Upper lobe of left lung (tissue), 6 donors: ENCODE measurements around the gene CA5A. TPM values are rescaled to one million over a fixed set of nuclear protein-coding genes. Genes with fewer than 3 reads are reported as not detected.

Experiments
- ATAC-seq, 2 donors: fragments of 200-7000 bp; cut with Tn5 transposase; one replicate each; pipeline ENCODE4 v1.9.1; 2022; ENCODE audit warnings: mild to moderate bottlenecking in 2 of 2, moderate library complexity in 2 of 2; ENCODE audit not compliant: low FRiP score in 2 of 2
- DNase-seq, 2 donors: peaks; one replicate each; pipeline ENCODE4 v3.0.0-alpha.2; 2019 to 2020
- H3K27ac ChIP-seq, 4 donors: fragments of 200-600 bp; sonication (generic); one replicate each; pipeline ENCODE4 v1.5.1; 2016 to 2019
- H3K27me3 ChIP-seq, 4 donors: fragments of 200-600 bp; sonication (generic); one replicate each; pipeline ENCODE4 v1.5.1; 2017 to 2019
- H3K36me3 ChIP-seq, 4 donors: fragments of 200-600 bp; sonication (generic); one replicate each; pipeline ENCODE4 v1.5.1; 2016 to 2019
- H3K4me1 ChIP-seq, 4 donors: fragments of 200-600 bp; sonication (generic); one replicate each; pipeline ENCODE4 v1.5.1; 2018 to 2019
- H3K4me3 ChIP-seq, 4 donors: fragments of 200-600 bp; sonication (generic); one replicate each; pipeline ENCODE4 v1.5.1; 2017 to 2019; ENCODE audit warnings: mild to moderate bottlenecking in 2 of 4, moderate library complexity in 1 of 4
- H3K9me3 ChIP-seq, 4 donors: fragments of 200-600 bp; sonication (generic); one replicate each; pipeline ENCODE4 v1.5.1; 2018 to 2019
- EP300 ChIP-seq, 4 donors: sonication (generic); formaldehyde crosslinking; IDR thresholded peaks; one replicate each; pipeline ENCODE4 v1.5.1; 2017; ENCODE audit warnings: antibody characterized with exemption in 4 of 4, control low read depth in 2 of 4
- POLR2A ChIP-seq, 4 donors: fragments of 450-650 bp; IDR thresholded peaks; one replicate each; pipeline ENCODE4 v1.5.1; 2016 to 2017; ENCODE audit warnings: antibody characterized with exemption in 4 of 4, mild to moderate bottlenecking in 2 of 4
- POLR2AphosphoS5 ChIP-seq, 2 donors: sonication (generic); formaldehyde crosslinking; IDR thresholded peaks; one replicate each; pipeline ENCODE4 v1.5.1; 2017; ENCODE audit warnings: antibody characterized with exemption in 2 of 2
- WGBS, 2 donors: methylation state at CpG; one replicate each; pipeline ENCODE4 v1.1.5; 2017 to 2018; 5-methylcytosine and 5-hydroxymethylcytosine counted together
- total RNA-seq, 6 donors: library from RNA; depleted of rRNA in 4 of 6; stranded (reverse); fragments of >200 nt in 4 of 6; gene quantifications; one replicate each; pipeline versions ENCODE4 v1.1.0 to v1.2.1, GENCODE V29; 2016 to 2021
- TF ChIP-seq, protein P1 (sequence below), 6 experiments: fragments of 450-650 bp in 4 of 6; fragments of 200-600 bp in 2 of 6; sonication (generic) in 2 of 6; IDR thresholded peaks; one replicate each; pipeline ENCODE4 v1.5.1; 2016 to 2019; ENCODE audit warnings: antibody characterized with exemption in 6 of 6
- donor health status: DM: no; HTN: no; CAD: no; lungs with moderate emphysema.
- donor health status: DM: no; HTN: yes; CAD: no; lungs with severe emphysema.

The CA5A gene
- total RNA-seq, 6 donors from 2014 or later: under 0.01 to 0.20 (median 0.11) TPM; not detected in 3

GRCh38 chr16:87851141-87851587 lies 85.2 kb downstream of the CA5A start:
- TF ChIP-seq EP300 (IDR thresholded peaks at IDR 0.05) (no peak), POLR2A (IDR thresholded peaks at IDR 0.05) (no peak), POLR2AphosphoS5 (IDR thresholded peaks at IDR 0.05) (no peak)
- TF ChIP-seq, protein P1, sequence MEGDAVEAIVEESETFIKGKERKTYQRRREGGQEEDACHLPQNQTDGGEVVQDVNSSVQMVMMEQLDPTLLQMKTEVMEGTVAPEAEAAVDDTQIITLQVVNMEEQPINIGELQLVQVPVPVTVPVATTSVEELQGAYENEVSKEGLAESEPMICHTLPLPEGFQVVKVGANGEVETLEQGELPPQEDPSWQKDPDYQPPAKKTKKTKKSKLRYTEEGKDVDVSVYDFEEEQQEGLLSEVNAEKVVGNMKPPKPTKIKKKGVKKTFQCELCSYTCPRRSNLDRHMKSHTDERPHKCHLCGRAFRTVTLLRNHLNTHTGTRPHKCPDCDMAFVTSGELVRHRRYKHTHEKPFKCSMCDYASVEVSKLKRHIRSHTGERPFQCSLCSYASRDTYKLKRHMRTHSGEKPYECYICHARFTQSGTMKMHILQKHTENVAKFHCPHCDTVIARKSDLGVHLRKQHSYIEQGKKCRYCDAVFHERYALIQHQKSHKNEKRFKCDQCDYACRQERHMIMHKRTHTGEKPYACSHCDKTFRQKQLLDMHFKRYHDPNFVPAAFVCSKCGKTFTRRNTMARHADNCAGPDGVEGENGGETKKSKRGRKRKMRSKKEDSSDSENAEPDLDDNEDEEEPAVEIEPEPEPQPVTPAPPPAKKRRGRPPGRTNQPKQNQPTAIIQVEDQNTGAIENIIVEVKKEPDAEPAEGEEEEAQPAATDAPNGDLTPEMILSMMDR (IDR thresholded peaks at IDR 0.05): no peak
- Histone ChIP-seq H3K27me3 (no peaks in the 10 kb centered on the region), H3K36me3 (peaks cover 0 to 9% (median 0%) of the 10 kb centered on the region in 4 donors), H3K27ac (no peak overlapping the region), H3K9me3 (no peaks in the 10 kb centered on the region), H3K4me1 (peaks cover 22 to 40% (median 40%) of the 10 kb centered on the region in 4 donors), H3K4me3 (no peak overlapping the region)
- DNase-seq (peak in 1 of 2 donors; percentile 39), ATAC-seq (no peak)
- WGBS, 2 donors: 70 to 81% methylated on average over 10 to 14 of the region's 14 CpGs

- no peaks in the 10 kb centered on the region for H3K27me3 ChIP-seq
- ATAC-seq: peak; percentile 38 to 47
- H3K36me3 ChIP-seq: peaks cover 0 to 9% (median 0%) of the 10 kb centered on the region in 4 donors
- TF ChIP-seq, protein P1 (IDR thresholded peaks at IDR 0.05): peak; percentile 89 to 96 (median 94)
- TF ChIP-seq EP300 (IDR thresholded peaks at IDR 0.05): no peak
- H3K9me3 ChIP-seq: no peaks in the 10 kb centered on the region
- peak; percentile 72 to 89 for DNase-seq
- H3K4me3 ChIP-seq: no peak overlapping the region
- 64 to 77% methylated on average over 6 to 15 of the region's 25 CpGs for WGBS, 2 donors
- H3K27ac ChIP-seq: no peak overlapping the region
- H3K4me1 ChIP-seq: peaks cover 22 to 36% (median 34%) of the 10 kb centered on the region in 4 donors
These were observed 86.0 kb downstream of the CA5A start for GRCh38 chr16:87850009-87851006.

GRCh38 chr16:87849419-87850008 lies 86.8 kb downstream of the CA5A start:
- Histone ChIP-seq H3K27me3 (no peaks in the 10 kb centered on the region), H3K4me1 (peaks cover 22 to 34% (median 33%) of the 10 kb centered on the region in 4 donors), H3K36me3 (peaks cover 0 to 9% (median 0%) of the 10 kb centered on the region in 4 donors)

DNA sequence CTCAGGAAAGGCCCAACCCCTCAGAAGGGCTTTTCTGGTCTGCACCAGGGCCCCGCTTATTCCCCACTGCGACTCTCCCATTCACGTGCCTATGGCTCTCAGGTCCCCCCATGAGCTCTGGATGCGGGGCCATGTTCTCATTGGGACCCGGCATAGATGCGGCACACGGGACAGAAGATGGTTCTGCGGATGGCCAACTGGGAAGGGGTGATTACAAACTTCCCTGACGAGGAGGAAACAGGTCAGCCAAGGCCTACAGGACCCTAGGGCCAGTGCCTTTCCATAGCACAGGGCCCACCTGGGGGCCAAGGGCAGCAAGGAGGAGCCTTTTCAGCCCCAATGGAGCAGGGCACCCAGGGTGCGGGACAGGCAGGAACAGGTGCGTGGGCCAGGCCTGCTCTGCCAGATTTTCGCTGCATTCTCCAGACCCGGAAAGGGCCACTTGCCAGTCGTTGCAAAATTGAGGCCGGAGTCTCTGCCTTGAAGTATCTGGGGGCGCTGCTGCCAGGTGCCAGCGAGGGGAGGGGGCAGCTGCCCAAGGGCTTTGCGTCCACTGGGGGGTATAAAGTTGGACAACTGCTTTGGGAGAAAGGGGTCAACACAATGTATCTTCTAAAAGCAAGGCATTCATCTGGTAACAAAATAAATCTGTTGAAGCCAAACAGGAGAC lies 87.5 kb downstream of the CA5A start:
- DNase-seq (peak in 1 of 2 donors; percentile 64), ATAC-seq (no peak)
- WGBS, 2 donors: 91 to 95% methylated on average over 17 to 18 of the region's 18 CpGs
- Histone ChIP-seq H3K27ac (no peak overlapping the region), H3K4me3 (no peak overlapping the region), H3K36me3 (peaks cover 0 to 9% (median 0%) of the 10 kb centered on the region in 4 donors), H3K4me1 (peaks cover 19 to 28% (median 26%) of the 10 kb centered on the region in 4 donors), H3K9me3 (no peaks in the 10 kb centered on the region), H3K27me3 (no peaks in the 10 kb centered on the region)
- TF ChIP-seq EP300 (IDR thresholded peaks at IDR 0.05) (no peak), POLR2A (IDR thresholded peaks at IDR 0.05) (no peak), POLR2AphosphoS5 (IDR thresholded peaks at IDR 0.05) (no peak)
- TF ChIP-seq, protein P1 (IDR thresholded peaks at IDR 0.05): no peak

More at GRCh38 chr16:87849419-87850008, 86.8 kb downstream of the CA5A start:
- ATAC-seq (no peak), DNase-seq (no peak)
- WGBS, 2 donors: 77 to 79% methylated on average over 11 to 15 of the region's 16 CpGs
- no peaks in the 10 kb centered on the region for H3K9me3 ChIP-seq
- H3K4me3 ChIP-seq: no peak overlapping the region
- TF ChIP-seq, protein P1 (IDR thresholded peaks at IDR 0.05): no peak
- TF ChIP-seq POLR2A (IDR thresholded peaks at IDR 0.05) (no peak), POLR2AphosphoS5 (IDR thresholded peaks at IDR 0.05) (no peak), EP300 (IDR thresholded peaks at IDR 0.05) (no peak)
- H3K27ac ChIP-seq: no peak overlapping the region
